H9 (cell line): ENCODE measurements around the gene PSMB5. TPM values are rescaled to one million over a fixed set of nuclear protein-coding genes. Genes with fewer than 3 reads are reported as not detected.

Experiments
- DNase-seq: peaks from one replicate; pipeline ENCODE4 v3.0.0-alpha.2; 2017
- H2AFZ ChIP-seq: one replicate; pipeline ENCODE4 v1.6.1; 2013; ENCODE audit warnings: mild to moderate bottlenecking, low read length, control low read depth, moderate library complexity
- H2AK5ac ChIP-seq: 2 replicates; pipeline ENCODE4 v1.6.1; 2013; ENCODE audit warnings: low read length, control low read depth, mixed read lengths; ENCODE audit not compliant: insufficient read length
- H2BK120ac ChIP-seq: one replicate; pipeline ENCODE4 v1.6.1; 2013; ENCODE audit warnings: low read depth, mild to moderate bottlenecking, low read length, control low read depth, inconsistent platforms; ENCODE audit not compliant: poor library complexity, severe bottlenecking
- H2BK12ac ChIP-seq: 2 replicates; pipeline ENCODE4 v1.6.1; 2013; ENCODE audit warnings: low read length, control low read depth, mixed read lengths, low read depth; ENCODE audit not compliant: insufficient read length
- H2BK15ac ChIP-seq: 2 replicates; pipeline ENCODE4 v1.6.1; 2013; ENCODE audit warnings: low read depth, low read length, control low read depth
- H2BK20ac ChIP-seq: one replicate; pipeline ENCODE4 v1.6.1; 2013; ENCODE audit warnings: low read depth, mild to moderate bottlenecking, low read length, control low read depth, inconsistent platforms; ENCODE audit not compliant: poor library complexity, severe bottlenecking
- H2BK5ac ChIP-seq: 2 replicates; pipeline ENCODE4 v1.6.1; 2013; ENCODE audit warnings: low read length, control low read depth, mixed read lengths; ENCODE audit not compliant: insufficient read length
- H3K14ac ChIP-seq: 2 replicates; pipeline ENCODE4 v1.6.1; 2013; ENCODE audit warnings: low read length, control low read depth; ENCODE audit not compliant: insufficient read depth
- H3K18ac ChIP-seq: 2 replicates; pipeline ENCODE4 v1.6.1; 2013; ENCODE audit warnings: low read depth, mild to moderate bottlenecking, mixed read lengths, low read length, control low read depth; ENCODE audit not compliant: insufficient read length
- H3K23ac ChIP-seq: 2 replicates; pipeline ENCODE4 v1.6.1; 2013; ENCODE audit warnings: low read length, control low read depth, mixed read lengths, low read depth; ENCODE audit not compliant: insufficient read length
- H3K23me2 ChIP-seq: 2 replicates; pipeline ENCODE4 v1.6.1; 2013; ENCODE audit warnings: low read depth, mild to moderate bottlenecking, mixed read lengths, low read length, control low read depth; ENCODE audit not compliant: insufficient read length, poor library complexity, severe bottlenecking
- H3K27ac ChIP-seq: 2 replicates; pipeline ENCODE4 v1.5.1; 2013; ENCODE audit warnings: low read length, control low read depth, mixed read lengths, low read depth; ENCODE audit not compliant: insufficient read length
- H3K27me3 ChIP-seq: 2 replicates; pipeline ENCODE4 v1.6.1; 2013; ENCODE audit warnings: low read length, control low read depth, inconsistent platforms; ENCODE audit not compliant: insufficient read depth
- H3K4ac ChIP-seq: 2 replicates; pipeline ENCODE4 v1.6.1; 2013; ENCODE audit warnings: low read depth, mild to moderate bottlenecking, control low read depth, inconsistent platforms, low read length, moderate library complexity
- H3K4me1 ChIP-seq: 2 replicates; pipeline ENCODE4 v1.6.1; 2013; ENCODE audit warnings: low read length, control low read depth, inconsistent platforms; ENCODE audit not compliant: insufficient read depth
- H3K4me2 ChIP-seq: 2 replicates; pipeline ENCODE4 v1.6.1; 2013; ENCODE audit warnings: low read length, control low read depth, mixed read lengths; ENCODE audit not compliant: insufficient read length, insufficient read depth
- H3K56ac ChIP-seq: 2 replicates; pipeline ENCODE4 v1.6.1; 2013; ENCODE audit warnings: low read depth, mild to moderate bottlenecking, mixed read lengths, low read length, control low read depth; ENCODE audit not compliant: insufficient read length
- H3K79me1 ChIP-seq: 2 replicates; pipeline ENCODE4 v1.6.1; 2013; ENCODE audit warnings: low read depth, mild to moderate bottlenecking, moderate library complexity, low read length, control low read depth, inconsistent platforms; ENCODE audit not compliant: insufficient read depth, poor library complexity, severe bottlenecking
- H3K79me2 ChIP-seq: 2 replicates; pipeline ENCODE4 v1.6.1; 2013; ENCODE audit warnings: low read length, control low read depth, inconsistent platforms; ENCODE audit not compliant: insufficient read depth
- H3K9ac ChIP-seq: 2 replicates; pipeline ENCODE4 v1.6.1; 2013; ENCODE audit warnings: low read length, control low read depth, mixed read lengths; ENCODE audit not compliant: insufficient read length; ENCODE audit errors: extremely low read depth
- H3K9me3 ChIP-seq: one replicate; pipeline ENCODE4 v1.6.1; 2013; ENCODE audit warnings: low read depth, low read length, inconsistent platforms; ENCODE audit not compliant: control insufficient read depth
- H3T11ph ChIP-seq: one replicate; pipeline ENCODE4 v1.6.1; 2013; ENCODE audit warnings: mild to moderate bottlenecking, low read length, control low read depth, inconsistent platforms
- H4K20me1 ChIP-seq: one replicate; pipeline ENCODE4 v1.6.1; 2013; ENCODE audit not compliant: control insufficient read depth, insufficient read length, insufficient read depth
- H4K5ac ChIP-seq: 2 replicates; pipeline ENCODE4 v1.6.1; 2013; ENCODE audit warnings: low read depth, mild to moderate bottlenecking, mixed read lengths, low read length, control low read depth; ENCODE audit not compliant: insufficient read length
- H4K8ac ChIP-seq: replicated peaks from 2 replicates; pipeline ENCODE4 v1.6.1; 2013; ENCODE audit warnings: low read length, control low read depth, mixed read lengths, low read depth; ENCODE audit not compliant: insufficient read length
- H4K91ac ChIP-seq: 2 replicates; pipeline ENCODE4 v1.6.1; 2013; ENCODE audit warnings: low read depth, mild to moderate bottlenecking, moderate library complexity, mixed read lengths, low read length, control low read depth; ENCODE audit not compliant: insufficient read length
- H3K27ac Mint-ChIP-seq, 3 experiments: 2 replicates in 2 of 3; 3 replicates in 1 of 3; pipeline ENCODE4 v1.8.0; 2020 to 2021; ENCODE audit warnings: mixed read lengths in 3 of 3, mild to moderate bottlenecking in 1 of 3, moderate library complexity in 1 of 3
- H3K27me3 Mint-ChIP-seq: 2 replicates; pipeline ENCODE4 v1.8.0; 2021; ENCODE audit warnings: low read depth, mild to moderate bottlenecking, moderate library complexity, mixed read lengths
- H3K36me3 Mint-ChIP-seq, 3 experiments: 2 replicates in 2 of 3; 3 replicates in 1 of 3; pipeline ENCODE4 v1.8.0; 2020 to 2021; ENCODE audit warnings: low read depth in 3 of 3, mixed read lengths in 3 of 3; ENCODE audit not compliant: insufficient read depth in 1 of 3
- H3K4me1 Mint-ChIP-seq, 2 experiments: 2 replicates each; pipeline ENCODE4 v1.8.0; 2020; ENCODE audit warnings: mixed read lengths in 2 of 2
- H3K4me3 Mint-ChIP-seq, 2 experiments: 2 replicates in 1 of 2; 3 replicates in 1 of 2; pipeline ENCODE4 v1.8.0; 2020 to 2021; ENCODE audit warnings: mild to moderate bottlenecking in 2 of 2, mixed read lengths in 2 of 2, moderate library complexity in 1 of 2
- H3K9me3 Mint-ChIP-seq, 2 experiments: 2 replicates in 1 of 2; 3 replicates in 1 of 2; pipeline ENCODE4 v1.8.0; 2020; ENCODE audit warnings: mild to moderate bottlenecking in 2 of 2, mixed read lengths in 2 of 2, moderate library complexity in 1 of 2
- WGBS: extraction: QIAGEN DNeasy Blood & Tissue Kit; methylation state at CpG from one replicate; pipeline ENCODE4 v1.1.7; 2013; ENCODE audit warnings: missing lambda C conversion rate, low lambda C conversion rate, mixed read lengths; ENCODE audit not compliant: insufficient read length; ENCODE audit errors: extremely low coverage; 5-methylcytosine and 5-hydroxymethylcytosine counted together
- total RNA-seq: library from RNA; stranded (reverse); gene quantifications from 2 replicates; pipeline ENCODE4 v1.2.1, GENCODE V29; 2021
- TF ChIP-seq, protein P1 (sequence below): fragments of 200-600 bp; sonication (generic); conservative IDR thresholded peaks from 3 replicates; pipeline ENCODE4 v1.8.0; 2021; ENCODE audit warnings: antibody characterized with exemption, mild to moderate bottlenecking

PSMB5 gene
- total RNA-seq, 1 experiment from 2014 or later, result 252 TPM

DNA sequence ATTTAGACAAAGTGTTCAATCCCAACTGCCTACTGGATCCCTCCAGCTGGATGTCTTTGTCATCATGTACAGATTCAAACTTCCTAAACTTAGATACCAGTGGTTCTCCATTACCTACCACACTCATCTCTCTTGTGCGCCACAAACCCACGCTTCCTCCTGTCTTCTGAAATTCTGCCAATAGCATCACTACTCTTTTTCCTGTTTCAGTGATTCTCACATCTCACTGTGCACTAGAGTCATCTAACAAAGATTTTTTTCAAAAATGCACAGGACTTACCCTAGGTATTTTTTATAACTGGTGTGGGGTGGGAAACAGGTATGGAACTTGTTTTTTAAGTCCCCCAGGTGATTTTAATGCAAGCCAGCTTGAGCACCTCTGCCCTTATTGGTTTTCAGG is 5.9 kb downstream of the PSMB5 start:
- Mint-ChIP-seq H3K27me3 (no peaks in the 10 kb centered on the region), H3K36me3 (peaks cover 51 to 74% (median 67%) of the 10 kb centered on the region in 3 experiments), H3K4me3 (no peak overlapping the region), H3K9me3 (no peaks in the 10 kb centered on the region), H3K4me1 (peaks cover 22 to 23% of the 10 kb centered on the region in 2 experiments), H3K27ac (peak overlapping the region in 1 of 3 experiments; percentile 44; a peak in 3 of 7 replicates)
- Histone ChIP-seq H2AK5ac (no peak overlapping the region), H4K20me1 (no peaks in the 10 kb centered on the region), H3K9ac (no peak overlapping the region), H3K27me3 (no peaks in the 10 kb centered on the region), H3K23me2 (peaks cover 1% of the 10 kb centered on the region), H3K79me2 (peaks cover 1% of the 10 kb centered on the region; the same call in 1 of the 2 replicates), H2BK20ac (no peak overlapping the region), H3K14ac (no peak overlapping the region), H2BK120ac (no peak overlapping the region), H3K27ac (no peak overlapping the region), H2BK15ac (no peak overlapping the region), H3K4me1 (no peaks in the 10 kb centered on the region), H4K8ac (no peak overlapping the region), H3T11ph (no peak overlapping the region), H4K91ac (no peak overlapping the region), H3K18ac (no peak overlapping the region), H3K9me3 (no peaks in the 10 kb centered on the region), H2BK5ac (no peak overlapping the region), H3K4ac (no peak overlapping the region), H3K79me1 (no peaks in the 10 kb centered on the region), H3K56ac (no peak overlapping the region), H3K4me2 (no peak overlapping the region), H2AFZ (no peak overlapping the region), H2BK12ac (no peak overlapping the region), H4K5ac (no peak overlapping the region), H3K23ac (no peak overlapping the region)
- TF ChIP-seq, protein P1, sequence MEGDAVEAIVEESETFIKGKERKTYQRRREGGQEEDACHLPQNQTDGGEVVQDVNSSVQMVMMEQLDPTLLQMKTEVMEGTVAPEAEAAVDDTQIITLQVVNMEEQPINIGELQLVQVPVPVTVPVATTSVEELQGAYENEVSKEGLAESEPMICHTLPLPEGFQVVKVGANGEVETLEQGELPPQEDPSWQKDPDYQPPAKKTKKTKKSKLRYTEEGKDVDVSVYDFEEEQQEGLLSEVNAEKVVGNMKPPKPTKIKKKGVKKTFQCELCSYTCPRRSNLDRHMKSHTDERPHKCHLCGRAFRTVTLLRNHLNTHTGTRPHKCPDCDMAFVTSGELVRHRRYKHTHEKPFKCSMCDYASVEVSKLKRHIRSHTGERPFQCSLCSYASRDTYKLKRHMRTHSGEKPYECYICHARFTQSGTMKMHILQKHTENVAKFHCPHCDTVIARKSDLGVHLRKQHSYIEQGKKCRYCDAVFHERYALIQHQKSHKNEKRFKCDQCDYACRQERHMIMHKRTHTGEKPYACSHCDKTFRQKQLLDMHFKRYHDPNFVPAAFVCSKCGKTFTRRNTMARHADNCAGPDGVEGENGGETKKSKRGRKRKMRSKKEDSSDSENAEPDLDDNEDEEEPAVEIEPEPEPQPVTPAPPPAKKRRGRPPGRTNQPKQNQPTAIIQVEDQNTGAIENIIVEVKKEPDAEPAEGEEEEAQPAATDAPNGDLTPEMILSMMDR, result no peak
- no CpG with 5 or more reads among the region's 2 CpGs for WGBS
- DNase-seq, result no peak
